ENCODE data around the gene KRT7. TPM values are rescaled to one million over a fixed set of nuclear protein-coding genes. Genes with fewer than 3 reads are reported as not detected.

KRT7 gene
- 0.80 and 1.1 TPM in 2 replicates for total RNA-seq (2014; rRNA removed; shearing (Covaris generic))

DNA sequence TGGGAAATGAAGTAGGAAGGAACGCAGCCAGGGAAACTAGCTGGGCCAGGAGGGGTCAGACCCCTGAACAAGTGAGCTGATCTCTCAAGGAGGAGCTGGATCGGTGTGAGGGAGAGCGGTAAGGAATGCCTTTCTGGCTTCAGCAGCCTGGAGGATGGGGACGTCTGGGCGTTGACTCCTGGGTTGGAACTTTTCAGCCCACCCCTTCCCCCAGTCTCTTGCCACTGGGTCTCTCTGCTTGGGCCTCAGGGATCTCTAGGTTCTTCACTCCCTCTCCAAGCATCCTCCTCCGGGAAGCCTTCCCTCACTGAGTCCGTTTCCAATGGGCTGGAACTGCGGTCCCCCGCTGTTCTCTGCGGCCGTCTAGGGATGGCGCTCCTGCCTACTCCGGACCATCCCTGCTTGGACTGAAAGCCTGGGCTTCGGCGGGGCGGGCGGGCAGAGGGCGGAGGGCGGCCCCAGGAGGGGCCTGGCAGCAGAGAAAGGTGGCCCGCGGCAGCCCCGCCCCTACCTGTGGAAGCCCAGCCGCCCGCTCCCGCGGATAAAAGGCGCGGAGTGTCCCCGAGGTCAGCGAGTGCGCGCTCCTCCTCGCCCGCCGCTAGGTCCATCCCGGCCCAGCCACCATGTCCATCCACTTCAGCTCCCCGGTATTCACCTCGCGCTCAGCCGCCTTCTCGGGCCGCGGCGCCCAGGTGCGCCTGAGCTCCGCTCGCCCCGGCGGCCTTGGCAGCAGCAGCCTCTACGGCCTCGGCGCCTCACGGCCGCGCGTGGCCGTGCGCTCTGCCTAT, at the start of gene KRT7:
Gene KRT7, plus strand, starts transcription at position 570 of the 788 bp plus-strand sequence. Its CDS starts 54 bp downstream, at position 624.
- H3K4me3 ChIP-seq (ENCODE audit: insufficient read depth, low read depth, low read length) = peak within 1 kb of the TSS; percentile 39
- peak; percentile 86 for DNase-seq
- peaks cover 39% of the 10 kb centered on the region for H3K27me3 ChIP-seq (ENCODE audit: control insufficient read depth, insufficient read depth, low read length)
- H3K36me3 ChIP-seq (replicated peaks; ENCODE audit: control insufficient read depth, insufficient read depth, low read length) = no peaks in the 10 kb centered on the region

DNA sequence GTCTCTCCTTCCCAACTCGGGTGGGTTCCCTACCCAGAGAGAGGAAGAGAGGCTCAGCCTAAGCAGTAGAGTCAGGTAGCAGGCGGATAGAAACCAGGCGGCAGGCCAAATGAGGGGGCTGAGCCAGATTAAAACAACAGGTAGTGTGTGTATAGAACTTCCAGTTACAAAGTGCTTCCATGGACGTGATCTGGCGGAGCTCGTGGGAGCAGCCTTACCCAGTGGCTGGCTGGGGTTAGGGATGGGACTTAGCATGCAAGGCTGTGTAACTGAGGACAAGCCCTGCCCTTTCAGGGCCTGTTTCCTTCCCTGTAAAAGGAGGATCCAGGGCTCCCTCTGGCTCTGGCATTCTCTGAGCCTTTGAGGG, 49.5 kb upstream of the KRT7 start:
- Histone ChIP-seq H3K4me3 (ENCODE audit: insufficient read depth, low read depth, low read length) (no peak overlapping the region), H3K27me3 (ENCODE audit: control insufficient read depth, insufficient read depth, low read length) (peaks cover 1% of the 10 kb centered on the region; the same call in 1 of the 2 replicates), H3K36me3 (replicated peaks; ENCODE audit: control insufficient read depth, insufficient read depth, low read length) (no peaks in the 10 kb centered on the region)
- DNase-seq = peak; percentile 55

DNA sequence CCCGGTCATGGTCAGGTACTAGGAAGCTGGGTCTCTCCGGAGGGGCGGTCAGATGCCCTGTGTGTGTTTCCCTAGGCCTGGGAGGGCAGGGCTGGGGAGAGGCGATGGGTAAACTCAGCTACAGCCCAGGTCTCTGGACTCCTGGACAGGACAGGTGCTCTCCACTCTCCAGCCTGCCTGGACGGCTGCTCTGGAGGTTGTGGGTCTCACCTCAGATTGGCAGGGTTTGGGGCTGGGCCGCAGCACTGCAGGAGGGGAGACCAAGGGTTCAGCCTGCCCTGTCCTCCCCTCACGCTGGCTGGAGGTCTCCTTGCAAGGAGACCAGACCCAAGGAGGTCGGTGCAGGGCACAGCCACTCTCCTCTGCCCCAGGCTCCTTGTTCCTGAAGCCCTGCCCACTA, 49.1 kb upstream of the KRT7 start:
- Histone ChIP-seq H3K36me3 (replicated peaks; ENCODE audit: control insufficient read depth, insufficient read depth, low read length) (no peaks in the 10 kb centered on the region), H3K4me3 (ENCODE audit: insufficient read depth, low read depth, low read length) (no peak overlapping the region), H3K27me3 (ENCODE audit: control insufficient read depth, insufficient read depth, low read length) (peaks cover 1% of the 10 kb centered on the region; the same call in 1 of the 2 replicates)
- DNase-seq = no peak

DNA sequence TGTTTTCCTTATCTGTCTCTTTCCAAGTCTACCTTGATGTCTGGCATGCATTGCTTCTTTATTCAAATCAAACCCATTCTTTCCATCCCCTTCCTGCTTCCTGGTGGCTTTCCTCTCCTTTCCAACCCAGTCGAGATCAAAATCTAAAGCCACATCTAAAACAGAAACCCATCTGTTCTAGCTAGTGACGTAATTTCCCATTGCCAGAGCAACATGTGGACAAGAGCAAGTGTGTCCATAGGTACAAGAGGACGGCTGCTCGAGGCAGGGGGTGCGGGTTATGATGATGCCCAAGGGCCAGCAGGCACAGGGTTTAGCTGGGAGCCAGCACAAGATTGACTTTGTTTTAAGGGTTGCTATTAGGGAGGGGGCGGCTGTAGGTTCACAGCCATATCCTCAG, 48.2 kb upstream of the KRT7 start:
- Histone ChIP-seq H3K27me3 (ENCODE audit: control insufficient read depth, insufficient read depth, low read length) (peaks cover 1% of the 10 kb centered on the region; the same call in 1 of the 2 replicates), H3K4me3 (ENCODE audit: insufficient read depth, low read depth, low read length) (no peak overlapping the region), H3K36me3 (replicated peaks; ENCODE audit: control insufficient read depth, insufficient read depth, low read length) (no peaks in the 10 kb centered on the region)
- no peak for DNase-seq

DNA sequence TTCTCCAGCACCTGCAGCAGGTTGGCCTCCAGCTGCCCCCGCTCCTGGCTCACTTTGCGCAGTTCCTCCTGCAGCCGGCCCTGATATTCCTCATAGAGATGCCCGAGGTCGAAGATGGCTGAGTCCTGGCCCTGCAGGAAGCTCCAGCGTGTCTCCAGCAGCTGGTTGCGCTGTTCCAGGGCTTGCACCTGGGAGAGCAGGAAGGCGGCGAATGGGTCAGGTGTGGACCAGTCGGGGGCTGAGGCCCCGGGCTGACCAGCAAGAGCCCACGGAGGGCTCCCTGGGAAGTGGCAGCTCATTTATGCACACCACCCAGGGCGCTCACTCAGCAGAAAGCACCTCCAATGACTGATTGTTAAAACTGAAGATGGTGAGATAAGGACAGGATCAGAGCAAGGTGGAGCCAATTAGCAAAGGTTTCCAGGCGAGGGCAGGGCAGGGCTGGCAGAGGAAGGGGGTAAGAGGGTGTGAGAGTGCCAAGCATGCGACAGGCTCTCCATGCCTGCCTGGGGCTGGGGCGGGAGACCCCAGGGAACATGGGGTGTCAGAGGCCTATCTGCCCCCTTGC, 47.6 kb upstream of the KRT7 start:
- H3K27me3 ChIP-seq (ENCODE audit: control insufficient read depth, insufficient read depth, low read length) = no peaks in the 10 kb centered on the region; the same call in 1 of the 2 replicates
- no peak overlapping the region for H3K4me3 ChIP-seq (ENCODE audit: insufficient read depth, low read depth, low read length)
- DNase-seq = peak; percentile 52
- H3K36me3 ChIP-seq (replicated peaks; ENCODE audit: control insufficient read depth, insufficient read depth, low read length) = no peaks in the 10 kb centered on the region

DNA sequence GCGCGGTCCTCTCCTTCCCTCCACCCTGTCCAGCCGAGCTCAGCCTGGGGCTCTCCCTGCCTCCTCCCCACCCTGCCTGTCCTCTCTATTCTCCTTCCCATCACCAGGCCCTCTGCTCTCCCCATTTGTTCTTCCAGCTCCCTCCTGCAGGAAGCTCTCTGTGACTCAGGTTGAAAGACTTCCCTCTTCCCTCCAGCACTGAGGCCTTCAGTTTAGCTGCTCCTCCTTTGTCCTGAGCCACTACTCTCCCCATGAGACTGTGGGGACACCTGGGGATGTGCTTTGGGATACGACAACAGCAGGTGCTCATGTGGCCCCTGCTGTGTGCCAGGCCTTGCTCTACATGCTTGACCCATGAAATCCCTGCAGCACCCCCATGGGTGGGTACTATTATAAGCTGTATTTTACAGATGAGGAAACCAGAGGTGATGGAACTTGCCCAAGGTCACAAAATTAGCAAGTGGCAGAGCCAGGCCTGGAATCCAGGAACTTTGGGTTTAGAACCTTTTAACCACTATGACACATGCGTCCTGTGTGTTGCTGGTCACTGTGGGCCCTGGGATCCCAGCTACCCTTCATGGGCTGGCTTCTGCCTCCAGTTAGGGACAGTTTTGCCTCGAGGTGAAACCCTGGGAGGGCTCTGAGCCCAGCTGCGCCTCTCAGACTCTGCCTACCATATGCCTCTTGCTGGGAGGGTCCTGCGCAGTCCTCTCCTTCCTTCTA, 46.8 kb upstream of the KRT7 start:
- Histone ChIP-seq H3K36me3 (replicated peaks; ENCODE audit: control insufficient read depth, insufficient read depth, low read length) (no peaks in the 10 kb centered on the region), H3K27me3 (ENCODE audit: control insufficient read depth, insufficient read depth, low read length) (no peaks in the 10 kb centered on the region), H3K4me3 (ENCODE audit: insufficient read depth, low read depth, low read length) (no peak overlapping the region)
- DNase-seq = peak; percentile 57

DNA sequence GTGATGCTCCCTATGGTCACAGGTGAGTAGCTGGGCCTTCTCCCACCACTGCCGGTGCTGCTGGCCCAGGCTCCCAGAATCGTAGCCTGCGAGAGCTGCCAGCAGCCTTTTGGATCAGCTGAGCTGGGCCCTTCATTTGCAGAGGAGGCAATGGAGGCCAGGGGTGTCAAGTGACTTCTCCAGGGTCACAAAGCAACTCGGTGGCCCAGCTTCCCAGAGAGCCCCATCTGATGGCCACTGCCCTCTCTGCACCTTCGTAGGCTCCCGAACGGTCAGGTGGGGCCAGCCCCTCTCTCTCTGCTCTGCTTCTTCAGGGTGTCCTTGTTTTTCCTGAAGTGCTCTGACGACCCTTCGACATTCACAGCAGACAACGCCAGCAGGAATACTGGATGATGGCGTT, 45.8 kb upstream of the KRT7 start:
- no peak overlapping the region for H3K4me3 ChIP-seq (ENCODE audit: insufficient read depth, low read depth, low read length)
- H3K27me3 ChIP-seq (ENCODE audit: control insufficient read depth, insufficient read depth, low read length) = no peaks in the 10 kb centered on the region
- peak; percentile 70 for DNase-seq
- no peaks in the 10 kb centered on the region for H3K36me3 ChIP-seq (replicated peaks; ENCODE audit: control insufficient read depth, insufficient read depth, low read length)

DNA sequence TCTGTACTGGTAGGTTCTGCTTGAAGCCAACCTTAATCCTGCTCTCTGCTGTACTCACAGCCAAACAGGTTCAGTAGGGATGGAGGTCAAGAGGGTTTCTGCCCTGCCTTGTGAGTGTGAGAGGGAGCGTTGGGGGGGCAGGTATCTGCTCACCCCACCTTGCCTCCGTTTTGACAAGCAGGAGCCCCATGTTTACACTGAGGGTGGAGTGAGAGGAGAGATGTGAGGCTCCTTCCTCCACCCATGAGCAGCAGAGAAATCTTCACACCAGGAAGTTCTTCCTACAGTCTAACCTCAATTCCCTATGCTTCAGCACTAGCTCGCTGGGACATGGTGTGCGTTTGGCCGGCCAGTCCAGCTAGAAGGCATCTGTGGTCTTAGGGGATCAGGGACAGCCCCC, 45.4 kb upstream of the KRT7 start:
- H3K27me3 ChIP-seq (ENCODE audit: control insufficient read depth, insufficient read depth, low read length) = no peaks in the 10 kb centered on the region
- no peak overlapping the region for H3K4me3 ChIP-seq (ENCODE audit: insufficient read depth, low read depth, low read length)
- no peak for DNase-seq
- H3K36me3 ChIP-seq (replicated peaks; ENCODE audit: control insufficient read depth, insufficient read depth, low read length) = no peaks in the 10 kb centered on the region

DNA sequence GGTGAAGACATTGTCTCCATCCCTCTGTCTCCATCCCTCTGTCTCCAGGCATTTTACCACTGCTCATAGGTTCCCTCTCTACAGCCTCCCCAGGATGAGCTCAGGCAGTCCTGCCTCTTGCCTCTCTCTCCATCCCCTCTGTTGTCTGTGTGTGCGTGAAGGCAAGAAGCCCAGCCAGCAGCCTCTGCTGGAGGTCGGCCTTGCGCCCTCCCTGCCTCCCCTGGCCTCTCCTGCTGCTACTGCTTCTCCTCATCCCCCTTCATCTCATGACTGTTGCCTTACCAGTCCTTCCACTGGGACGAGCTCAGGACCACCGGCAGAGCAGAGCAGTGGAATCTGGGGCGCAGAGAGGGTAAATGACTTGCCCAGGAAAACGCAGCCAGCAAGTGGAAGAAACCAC, 44.4 kb upstream of the KRT7 start:
- Histone ChIP-seq H3K4me3 (ENCODE audit: insufficient read depth, low read depth, low read length) (no peak overlapping the region), H3K27me3 (ENCODE audit: control insufficient read depth, insufficient read depth, low read length) (no peaks in the 10 kb centered on the region), H3K36me3 (replicated peaks; ENCODE audit: control insufficient read depth, insufficient read depth, low read length) (no peaks in the 10 kb centered on the region)
- DNase-seq = no peak

DNA sequence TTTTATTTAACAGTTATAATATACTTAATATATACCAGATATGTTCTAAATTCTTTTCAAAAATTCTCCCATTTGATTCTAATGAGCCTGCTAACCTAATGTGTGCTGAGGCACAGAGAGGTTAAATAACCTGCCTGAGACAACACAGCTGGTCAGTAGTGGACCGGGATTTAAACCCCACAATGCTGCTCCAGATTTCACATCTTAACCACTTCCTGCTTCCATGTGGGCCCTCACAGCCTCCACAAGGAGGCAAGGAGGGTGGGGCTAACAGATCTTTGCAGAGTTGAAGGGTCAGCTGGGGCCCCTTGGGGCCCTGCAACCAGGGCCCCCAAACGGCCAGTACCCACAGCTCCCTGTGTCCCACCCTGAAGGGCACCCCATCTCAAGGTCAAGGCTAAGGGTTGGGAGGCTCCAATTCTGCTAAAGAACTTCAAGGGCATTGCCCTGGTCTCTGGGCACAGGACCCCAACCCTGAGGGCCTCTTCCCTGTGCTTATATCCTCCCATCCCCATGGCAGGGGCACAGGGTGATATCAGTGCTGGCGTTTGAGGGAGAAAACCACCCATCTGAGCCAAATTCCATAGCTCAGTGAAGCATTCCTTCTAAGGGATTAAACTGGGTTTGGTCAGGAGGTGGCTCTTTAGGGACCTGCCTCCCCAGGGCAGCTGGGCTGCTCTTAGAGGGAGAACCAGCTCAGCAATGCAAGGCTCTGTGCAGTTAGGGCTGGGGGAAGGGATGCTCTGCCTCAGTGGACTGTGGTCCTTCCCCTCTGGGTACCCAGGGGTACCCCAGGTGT, 43.5 kb upstream of the KRT7 start:
- DNase-seq = peak; percentile 56
- Histone ChIP-seq H3K4me3 (ENCODE audit: insufficient read depth, low read depth, low read length) (no peak overlapping the region), H3K36me3 (replicated peaks; ENCODE audit: control insufficient read depth, insufficient read depth, low read length) (no peaks in the 10 kb centered on the region), H3K27me3 (ENCODE audit: control insufficient read depth, insufficient read depth, low read length) (no peaks in the 10 kb centered on the region)

DNA sequence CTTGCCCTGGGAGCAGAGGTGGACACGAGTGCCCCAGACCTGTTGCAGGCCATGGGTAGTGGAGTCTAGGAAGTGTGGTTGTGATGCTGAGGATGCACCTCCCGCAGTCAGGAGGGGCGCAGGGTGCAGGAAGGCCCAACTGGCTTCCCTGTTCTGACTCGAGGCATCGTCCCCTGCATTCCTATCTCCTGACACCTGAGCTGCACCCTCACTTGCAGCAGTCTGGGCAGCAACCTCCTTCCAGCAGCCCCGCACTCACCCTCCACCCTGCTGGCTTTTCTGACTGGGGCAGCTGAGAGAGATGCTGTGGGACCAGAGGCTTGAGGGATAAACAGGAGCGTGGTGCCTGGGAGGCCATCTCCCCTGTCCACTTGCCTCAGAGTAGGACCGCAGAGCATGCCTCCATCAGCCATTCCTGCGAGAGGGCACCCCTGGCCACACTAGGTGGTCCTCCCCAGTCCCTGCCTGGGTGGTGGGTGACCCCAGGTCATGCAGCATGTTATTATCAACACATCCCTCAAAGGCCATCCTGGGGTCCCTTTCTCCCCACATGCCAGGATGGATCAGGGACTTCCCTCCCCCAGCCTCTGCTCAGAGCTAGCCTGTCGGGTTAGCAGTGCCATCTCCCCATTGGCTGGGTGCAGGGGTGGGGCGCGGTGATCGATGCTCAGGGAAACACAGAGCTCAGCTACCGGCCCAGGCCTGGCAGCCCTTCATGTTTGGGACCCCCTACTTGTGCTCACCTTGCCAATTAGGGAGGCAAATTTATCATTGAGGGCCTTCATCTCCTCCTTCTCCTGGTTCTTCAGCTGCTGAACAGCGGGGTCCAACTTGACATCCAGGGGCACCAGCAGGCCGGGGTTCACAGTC, 41.9 kb upstream of the KRT7 start:
- Histone ChIP-seq H3K27me3 (ENCODE audit: control insufficient read depth, insufficient read depth, low read length) (no peaks in the 10 kb centered on the region), H3K4me3 (ENCODE audit: insufficient read depth, low read depth, low read length) (no peak overlapping the region), H3K36me3 (replicated peaks; ENCODE audit: control insufficient read depth, insufficient read depth, low read length) (no peaks in the 10 kb centered on the region)
- DNase-seq = no peak

DNA sequence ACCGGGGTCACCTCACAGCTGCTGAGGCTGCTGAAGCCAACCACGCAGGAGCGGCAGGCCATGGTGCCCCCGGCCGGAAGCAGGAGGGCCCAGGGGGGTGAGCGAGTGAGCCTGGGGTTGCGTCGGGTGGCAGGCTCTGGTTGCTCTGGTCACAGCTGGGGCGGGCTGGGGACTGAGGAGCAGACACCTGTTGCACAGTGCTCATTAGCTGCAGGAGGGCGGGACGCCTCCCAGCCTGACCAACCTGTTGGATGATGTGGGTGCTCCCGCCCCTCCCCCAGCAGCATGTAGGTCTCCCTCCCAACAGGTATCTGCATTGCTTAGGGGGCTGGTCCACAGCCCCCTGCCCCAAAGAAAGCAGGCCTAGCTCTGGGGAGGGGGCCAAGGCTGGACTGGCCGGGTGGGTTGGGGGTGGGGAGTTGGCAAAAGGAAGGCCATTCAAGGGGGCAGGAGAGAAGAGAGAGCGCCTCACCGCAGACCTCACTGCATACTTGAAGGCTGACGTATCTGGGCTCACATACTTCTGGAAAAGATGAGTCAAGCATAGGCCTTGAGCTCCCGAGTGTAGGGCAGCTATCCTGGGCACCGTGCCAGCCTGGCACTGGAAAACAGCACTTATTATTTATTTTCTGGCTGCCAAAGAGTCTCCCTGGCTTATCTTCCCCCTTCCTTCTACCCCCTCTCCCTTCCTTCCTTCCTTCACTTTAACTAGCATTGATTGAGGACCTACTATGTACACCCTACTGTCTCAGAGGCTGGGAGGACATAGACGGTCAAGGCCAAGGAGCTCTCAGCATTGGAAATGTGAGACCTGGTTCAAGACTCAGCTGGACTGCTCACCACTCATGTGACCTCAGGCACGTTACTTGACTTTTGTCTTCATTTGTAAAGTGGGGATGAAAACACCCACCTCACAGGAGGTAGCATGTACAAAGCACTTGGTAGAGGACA, 40.9 kb upstream of the KRT7 start, which contains the start of gene KRT80:
Gene KRT80, minus strand, starts transcription at position 174 of the 951 bp plus-strand sequence. Its CDS starts 112 bp downstream, at position 62.
- no peaks in the 10 kb centered on the region for H3K27me3 ChIP-seq (ENCODE audit: control insufficient read depth, insufficient read depth, low read length)
- H3K36me3 ChIP-seq (replicated peaks; ENCODE audit: control insufficient read depth, insufficient read depth, low read length) = no peaks in the 10 kb centered on the region
- peak; percentile 64 for DNase-seq
- no peak within 1 kb of the TSS for H3K4me3 ChIP-seq (ENCODE audit: insufficient read depth, low read depth, low read length)

DNA sequence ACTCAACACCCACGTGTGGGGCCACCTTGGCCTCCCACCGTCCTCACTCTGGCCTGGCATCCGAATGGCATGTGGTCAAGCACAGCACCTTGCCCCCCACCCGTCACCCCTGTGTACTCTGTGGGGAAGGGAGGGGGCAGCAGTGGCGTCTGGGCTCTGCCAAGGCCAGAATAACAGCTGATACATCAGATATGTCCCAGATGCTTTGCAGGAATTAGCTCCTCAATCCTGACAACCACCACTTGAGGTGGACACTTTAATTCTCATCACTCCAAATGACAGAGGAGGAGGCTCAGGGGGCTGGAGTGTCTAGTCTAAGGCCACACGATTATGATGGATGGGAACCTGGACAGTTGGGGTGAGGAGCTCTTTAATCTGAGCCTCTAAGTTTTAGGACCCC, 39.5 kb upstream of the KRT7 start:
- H3K4me3 ChIP-seq (ENCODE audit: insufficient read depth, low read depth, low read length) = no peak overlapping the region
- H3K36me3 ChIP-seq (replicated peaks; ENCODE audit: control insufficient read depth, insufficient read depth, low read length) = no peaks in the 10 kb centered on the region
- H3K27me3 ChIP-seq (ENCODE audit: control insufficient read depth, insufficient read depth, low read length) = no peaks in the 10 kb centered on the region
- no peak for DNase-seq
